Daoy (cell line): Measurements from ENCODE around the gene UBL4B. TPM values are rescaled to one million over a fixed set of nuclear protein-coding genes. Genes with fewer than 3 reads are reported as not detected.

Experiments used
- DNase-seq: peaks from one replicate; pipeline ENCODE4 v3.0.0-alpha.2; 2015; ENCODE audit warnings: low read depth
- total RNA-seq: library from RNA; depleted of rRNA; stranded (reverse); fragments of >200 nt; shearing (Covaris generic); gene quantifications from 2 replicates; pipeline ENCODE4 v1.2.3, GENCODE V29; 2014; rRNA removed

UBL4B gene
- total RNA-seq, 1 experiment from 2014 or later = not detected

GRCh38 chr1:110152133-110152785, 40.0 kb downstream of the UBL4B start:
- peak; percentile 92 for DNase-seq

GRCh38 chr1:110153407-110153950, 41.2 kb downstream of the UBL4B start:
- DNase-seq = no peak

GRCh38 chr1:110155878-110156522, 43.8 kb downstream of the UBL4B start:
- peak; percentile 76 for DNase-seq

- no peak for DNase-seq
Observed at GRCh38 chr1:110158261-110158660, 46.0 kb downstream of the UBL4B start.

- no peak for DNase-seq
Observed at GRCh38 chr1:110159168-110159567, 46.9 kb downstream of the UBL4B start.

- no peak for DNase-seq
Observed at GRCh38 chr1:110160538-110161100, 48.4 kb downstream of the UBL4B start.

- DNase-seq = no peak
Observed at GRCh38 chr1:110161165-110161564, 48.9 kb downstream of the UBL4B start.

GRCh38 chr1:110161849-110162248, 49.6 kb downstream of the UBL4B start:
- no peak for DNase-seq

Other genes starting within 250 kb of the UBL4B start
- 12.9 and 23.2 TPM in 2 replicates for gene CSF1, start 201.6 kb upstream of the UBL4B start, total RNA-seq
- 43.7 and 44.9 TPM in 2 replicates for gene AHCYL1, start 127.7 kb upstream of the UBL4B start, total RNA-seq
- gene STRIP1, start 77.8 kb upstream of the UBL4B start, total RNA-seq = 34.1 and 43.2 TPM in 2 replicates
- not detected in 2 replicates for gene ALX3, start 41.8 kb upstream of the UBL4B start, total RNA-seq
- gene SLC6A17, start 38.1 kb downstream of the UBL4B start, total RNA-seq = 0.46 and 0.60 TPM in 2 replicates
- 5.1 and 5.5 TPM in 2 replicates for gene KCNC4, start 97.9 kb downstream of the UBL4B start, total RNA-seq
- gene RBM15, start 226.9 kb downstream of the UBL4B start, total RNA-seq = 39.1 and 39.7 TPM in 2 replicates